H1 (cell line): ENCODE measurements around the gene TUBGCP2. TPM values are rescaled to one million over a fixed set of nuclear protein-coding genes. Genes with fewer than 3 reads are reported as not detected.

ENCODE experiments used
- BACH1 ChIP-seq: IDR thresholded peaks from 2 replicates; pipeline ENCODE4 v1.6.1; 2012; ENCODE audit warnings: low read length, improper control_type of control experiment
- BCL11A ChIP-seq, 2 experiments: IDR thresholded peaks; one replicate each; pipeline ENCODE4 v1.6.1; 2011; ENCODE audit warnings: low read depth in 2 of 2, low read length in 2 of 2, mild to moderate bottlenecking in 2 of 2
- CEBPB ChIP-seq: IDR thresholded peaks from 2 replicates; pipeline ENCODE4 v1.6.1; 2012; ENCODE audit warnings: low read depth, low read length
- CHD2 ChIP-seq: IDR thresholded peaks from 2 replicates; pipeline ENCODE4 v1.6.1; 2012; ENCODE audit warnings: low read length, improper control_type of control experiment
- CHD7 ChIP-seq: fragments of 300-600 bp; sonication (generic); IDR thresholded peaks from 2 replicates; pipeline ENCODE4 v1.7.1; 2012; ENCODE audit warnings: low read length, moderate library complexity, mild to moderate bottlenecking, inconsistent platforms; ENCODE audit not compliant: insufficient replicate concordance
- CREB1 ChIP-seq: IDR thresholded peaks from 2 replicates; pipeline ENCODE4 v1.6.1; 2012; ENCODE audit warnings: inconsistent platforms
- RNF2 ChIP-seq: fragments of 200-900, 300-1000 bp; sonication (generic); IDR thresholded peaks from 2 replicates; pipeline ENCODE4 v1.7.1; 2016; ENCODE audit warnings: borderline replicate concordance, low read depth, mild to moderate bottlenecking, antibody characterized with exemption, low read length; ENCODE audit not compliant: poor library complexity, severe bottlenecking; ENCODE audit errors: missing control alignments
- SIX5 ChIP-seq: IDR thresholded peaks from 2 replicates; pipeline ENCODE4 v1.6.1; 2011; ENCODE audit warnings: mild to moderate bottlenecking, low read depth, low read length
- USF2 ChIP-seq: IDR thresholded peaks from 2 replicates; pipeline ENCODE4 v1.6.1; 2011; ENCODE audit warnings: low read length, improper control_type of control experiment
- YY1 ChIP-seq: IDR thresholded peaks from 2 replicates; pipeline ENCODE4 v1.6.1; 2011; ENCODE audit warnings: low read depth, mild to moderate bottlenecking, low read length
- polyA plus RNA-seq, 7 experiments: library from polyadenylated mRNA; depleted of rRNA in 3 of 7; stranded (reverse) in 5 of 7; unstranded in 2 of 7; fragments of >200 nt in 5 of 7; fragments of 200-250 nt in 2 of 7; gene quantifications; 1 replicate in 5 of 7; 2 replicates in 1 of 7; 4 replicates in 1 of 7; pipeline versions ENCODE4 v1.2.1 to v1.2.3, GENCODE V29; 2011 to 2013; ENCODE audit warnings: missing spikeins in 2 of 7, mixed read lengths in 2 of 7
- total RNA-seq: library from RNA; stranded (reverse); fragmentation: NEBNext Ultra II Directional; extraction: Animal tissue kit (Norgen Biotek cat#: 25700); gene quantifications from 2 replicates; pipeline ENCODE4 v1.2.1, GENCODE V29; 2021

TUBGCP2 gene
- total and polyA plus RNA-seq, 2 of the 8 experiments (the other 6 are each of a cell fraction or from before 2014, with no cell fraction given): 34.9 to 51.9 TPM

GRCh38 chr10:133251388-133252222 is 57.1 kb downstream of the TUBGCP2 start (continued):
- TF ChIP-seq CHD7: no peak
- TF ChIP-seq YY1: no peak
- no peak for TF ChIP-seq CHD2
- TF ChIP-seq SIX5: no peak
- no peak for TF ChIP-seq BACH1
- TF ChIP-seq CEBPB: no peak
- no peak for TF ChIP-seq CREB1
- no peak for TF ChIP-seq BCL11A (IDR thresholded peaks at IDR 0.05; ENCODE audit: low read depth in 2 of 2, low read length in 2 of 2)
- no peak for TF ChIP-seq USF2
- no peak for TF ChIP-seq RNF2
